Measurements from ENCODE around the gene G2E3. TPM values are rescaled to one million over a fixed set of nuclear protein-coding genes. Genes with fewer than 3 reads are reported as not detected.

Gene G2E3
- 1 to 10 TPM; 4.2 to 4.5 TPM for total RNA-seq

DNA sequence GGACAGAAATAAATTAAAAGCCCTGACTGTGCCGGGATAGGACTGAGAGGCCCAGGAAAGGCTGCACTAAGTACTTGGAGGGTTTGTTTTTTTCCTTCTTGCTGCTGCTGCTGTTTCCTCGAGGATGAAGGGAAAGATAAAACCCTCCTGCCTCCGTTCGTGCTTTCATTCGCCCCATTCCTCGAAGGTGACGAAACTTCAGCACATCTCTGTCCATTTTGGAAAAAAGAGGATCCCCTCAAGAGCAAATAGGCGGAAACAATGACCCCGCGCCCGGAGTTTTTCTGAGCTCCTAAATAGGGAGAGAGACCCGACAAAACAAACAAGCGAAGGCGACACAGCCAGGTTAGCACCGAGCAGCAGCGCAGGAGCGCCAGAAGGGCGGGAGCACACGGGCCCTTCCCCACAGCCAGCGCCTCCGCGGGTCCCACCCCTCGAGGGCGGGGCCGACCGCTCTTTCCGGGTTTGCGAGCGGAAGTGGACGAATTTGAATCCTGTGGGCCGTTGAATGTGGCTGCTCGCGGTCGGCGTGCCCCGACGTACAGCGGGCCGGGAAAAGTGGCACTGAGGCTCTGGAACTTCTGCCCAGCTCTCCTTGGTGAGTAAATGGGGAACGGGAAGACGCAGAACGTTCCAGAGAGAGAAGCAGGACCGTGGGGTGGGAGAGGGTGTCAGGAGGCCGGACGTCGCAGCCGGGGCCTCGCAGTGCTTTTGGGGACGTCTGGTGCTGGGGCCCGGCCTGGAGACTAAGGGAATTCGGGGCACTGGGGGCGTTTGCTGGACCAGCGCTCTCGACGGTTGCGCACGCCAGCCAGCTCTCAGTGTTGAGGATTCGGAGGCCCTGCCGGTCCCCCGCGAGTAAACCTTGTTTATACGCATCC lies at the start of gene G2E3:
Gene G2E3 (plus strand): TSS at position 484 of the 881 bp plus-strand sequence. CDS start 21,922 bp downstream, outside the sequence.
- H3K27ac ChIP-seq = peak within 1 kb of the TSS; percentile 50 to 78
- no peaks in the 10 kb centered on the region for H3K27me3 ChIP-seq
- peak within 1 kb of the TSS; percentile 73 to 78 for H3K4me3 ChIP-seq
- TF ChIP-seq, protein P1, sequence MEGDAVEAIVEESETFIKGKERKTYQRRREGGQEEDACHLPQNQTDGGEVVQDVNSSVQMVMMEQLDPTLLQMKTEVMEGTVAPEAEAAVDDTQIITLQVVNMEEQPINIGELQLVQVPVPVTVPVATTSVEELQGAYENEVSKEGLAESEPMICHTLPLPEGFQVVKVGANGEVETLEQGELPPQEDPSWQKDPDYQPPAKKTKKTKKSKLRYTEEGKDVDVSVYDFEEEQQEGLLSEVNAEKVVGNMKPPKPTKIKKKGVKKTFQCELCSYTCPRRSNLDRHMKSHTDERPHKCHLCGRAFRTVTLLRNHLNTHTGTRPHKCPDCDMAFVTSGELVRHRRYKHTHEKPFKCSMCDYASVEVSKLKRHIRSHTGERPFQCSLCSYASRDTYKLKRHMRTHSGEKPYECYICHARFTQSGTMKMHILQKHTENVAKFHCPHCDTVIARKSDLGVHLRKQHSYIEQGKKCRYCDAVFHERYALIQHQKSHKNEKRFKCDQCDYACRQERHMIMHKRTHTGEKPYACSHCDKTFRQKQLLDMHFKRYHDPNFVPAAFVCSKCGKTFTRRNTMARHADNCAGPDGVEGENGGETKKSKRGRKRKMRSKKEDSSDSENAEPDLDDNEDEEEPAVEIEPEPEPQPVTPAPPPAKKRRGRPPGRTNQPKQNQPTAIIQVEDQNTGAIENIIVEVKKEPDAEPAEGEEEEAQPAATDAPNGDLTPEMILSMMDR (IDR thresholded peaks at IDR 0.05) = no peak
- no peaks in the 10 kb centered on the region for H3K36me3 ChIP-seq
- peak; percentile 83 for DNase-seq (ENCODE audit: low spot score)
- peaks cover 0 to 18% of the 10 kb centered on the region in 2 donors for H3K4me1 ChIP-seq
- no peaks in the 10 kb centered on the region for H3K9me3 ChIP-seq

DNA sequence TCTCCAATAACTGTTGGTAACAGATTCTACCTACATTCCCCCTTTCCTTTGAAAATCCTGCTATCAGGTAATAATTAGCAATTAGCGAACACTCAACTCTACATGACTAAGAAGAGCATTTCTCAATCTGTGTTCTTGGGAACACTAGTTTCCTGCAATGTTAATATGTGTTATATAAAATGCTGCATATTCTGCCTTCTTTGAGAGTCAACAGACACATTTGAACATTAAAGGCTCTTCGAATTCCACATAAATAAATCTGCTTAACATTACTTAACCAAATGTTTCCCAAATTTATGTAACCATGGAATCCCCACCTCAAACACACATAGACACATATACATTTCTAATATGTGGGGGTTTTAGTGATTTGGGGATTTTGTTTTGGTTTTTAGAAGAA lies 41.2 kb upstream of the G2E3 start:
- Histone ChIP-seq H3K4me1 (no peaks in the 10 kb centered on the region), H3K9me3 (no peaks in the 10 kb centered on the region)
- TF ChIP-seq, protein P1 (IDR thresholded peaks at IDR 0.05) = no peak

GRCh38 chr14:30518867-30519560 lies 39.9 kb upstream of the G2E3 start:
- Histone ChIP-seq H3K36me3 (no peaks in the 10 kb centered on the region), H3K4me3 (no peak overlapping the region)

More for the DNA sequence above, 41.2 kb upstream of the G2E3 start:
- DNase-seq (ENCODE audit: low spot score) = no peak
- Histone ChIP-seq H3K27me3 (no peaks in the 10 kb centered on the region), H3K4me3 (no peak overlapping the region), H3K36me3 (no peaks in the 10 kb centered on the region), H3K27ac (no peak overlapping the region)

GRCh38 chr14:30519961-30520360 lies 39.0 kb upstream of the G2E3 start:
- TF ChIP-seq, protein P1 (IDR thresholded peaks at IDR 0.05) = no peak
- DNase-seq (ENCODE audit: low spot score) = no peak
- Histone ChIP-seq H3K36me3 (no peaks in the 10 kb centered on the region), H3K9me3 (no peaks in the 10 kb centered on the region), H3K27me3 (no peaks in the 10 kb centered on the region), H3K4me1 (no peaks in the 10 kb centered on the region), H3K27ac (no peak overlapping the region), H3K4me3 (no peak overlapping the region)

More at GRCh38 chr14:30518867-30519560, 39.9 kb upstream of the G2E3 start:
- no peaks in the 10 kb centered on the region for H3K27me3 ChIP-seq
- no peaks in the 10 kb centered on the region for H3K9me3 ChIP-seq
- DNase-seq (ENCODE audit: low spot score) = no peak
- H3K4me1 ChIP-seq = no peaks in the 10 kb centered on the region
- no peak overlapping the region for H3K27ac ChIP-seq
- TF ChIP-seq, protein P1 (IDR thresholded peaks at IDR 0.05) = no peak

GRCh38 chr14:30520536-30520935 lies 38.4 kb upstream of the G2E3 start:
- H3K4me1 ChIP-seq = no peaks in the 10 kb centered on the region
- no peak overlapping the region for H3K4me3 ChIP-seq
- H3K27me3 ChIP-seq = no peaks in the 10 kb centered on the region
- H3K27ac ChIP-seq = no peak overlapping the region
- no peak for DNase-seq (ENCODE audit: low spot score)
- no peaks in the 10 kb centered on the region for H3K9me3 ChIP-seq
- no peaks in the 10 kb centered on the region for H3K36me3 ChIP-seq
- TF ChIP-seq, protein P1 (IDR thresholded peaks at IDR 0.05) = no peak

Data from right atrium auricular region (tissue), 2 donors.